ENCODE data around the gene CHST12.

- TF ChIP-seq GATA2 (IDR thresholded peaks at IDR 0.05; ENCODE audit: low read depth, low read length) (no peak), GATA3 (IDR thresholded peaks at IDR 0.05; ENCODE audit: low read depth, low read length) (no peak)
These were observed 56.3 kb downstream of the CHST12 start for GRCh38 chr7:2459674-2460073.

Data from SH-SY5Y (cell line).